ENCODE results near the gene ABCA1. TPM values are rescaled to one million over a fixed set of nuclear protein-coding genes. Genes with fewer than 3 reads are reported as not detected.
A peak's percentile ranks its signal among the peaks of the same experiment; 100 is the strongest.
"Not testable (repeated sequence)": the region's sequence is repeated elsewhere in the genome, so short reads cannot be mapped to it uniquely, and the experiment has no call there.

The ABCA1 gene
- total RNA-seq, 1 experiment from 2014 or later, result 2.3 TPM

- Histone ChIP-seq H3K4me1 (ENCODE audit: insufficient read depth, low read length) (peaks cover 41% of the 10 kb centered on the region), H2AFZ (ENCODE audit: low read length) (no peak overlapping the region), H3K27ac (ENCODE audit: low read length) (peak overlapping the region; percentile 94), H4K20me1 (ENCODE audit: low read length) (no peaks in the 10 kb centered on the region), H3K79me2 (ENCODE audit: low read length) (no peaks in the 10 kb centered on the region), H3K9ac (ENCODE audit: low read length) (peak overlapping the region; percentile 47), H3K9me3 (ENCODE audit: low read length) (no peaks in the 10 kb centered on the region), H3F3A (ENCODE audit: low read length, unreplicated experiment) (peaks cover 4% of the 10 kb centered on the region), H3K9me2 (replicated peaks; ENCODE audit: low read length) (no peaks in the 10 kb centered on the region), H3K27me3 (ENCODE audit: low read length) (no peaks in the 10 kb centered on the region), H3K36me3 (ENCODE audit: low read depth, low read length) (no peaks in the 10 kb centered on the region), H3K4me2 (ENCODE audit: low read length) (peak overlapping the region; percentile 29), H3K4me3 (ENCODE audit: low read length) (no peak overlapping the region)
- intact Hi-C loops (cut with micrococcal nuclease), result loop anchor here (1.0 to 10.0 kb wide), 4 partner anchors 45 to 335 kb away; no protein-coding TSS in a partner anchor
- peak; percentile 65 for DNase-seq
- peak; percentile 74 for ATAC-seq
- ChIA-PET CTCF (no interaction called here), POLR2A (ENCODE audit: unreplicated experiment) (interaction anchor here (0.5 to 0.7 kb wide), 2 partner anchors 88 to 135 kb away, joined by 3 to 4 read pairs; no protein-coding TSS in a partner anchor)
- no peak for TF ChIP-seq CTCF (conservative IDR thresholded peaks at IDR 0.05; ENCODE audit: low read depth, low read length)
- no peak for TF ChIP-seq EZH2 (IDR thresholded peaks at IDR 0.05; ENCODE audit: low read length, unreplicated experiment)
- no peak for TF ChIP-seq EZH2phosphoT487 (IDR thresholded peaks at IDR 0.05; ENCODE audit: borderline replicate concordance, low read length)
- BruUV-seq (replicated peaks), result no TSS peak
Observed at GRCh38 chr9:104856413-104856941, 71.5 kb downstream of the ABCA1 start.

- Histone ChIP-seq H3K27me3 (ENCODE audit: low read length) (no peaks in the 10 kb centered on the region), H3K79me2 (ENCODE audit: low read length) (no peaks in the 10 kb centered on the region), H4K20me1 (ENCODE audit: low read length) (no peaks in the 10 kb centered on the region), H3F3A (ENCODE audit: low read length, unreplicated experiment) (peaks cover 4% of the 10 kb centered on the region), H3K9ac (ENCODE audit: low read length) (peak overlapping the region; percentile 47), H3K4me2 (ENCODE audit: low read length) (peak overlapping the region; percentile 28), H2AFZ (ENCODE audit: low read length) (no peak overlapping the region), H3K9me2 (replicated peaks; ENCODE audit: low read length) (no peaks in the 10 kb centered on the region), H3K4me1 (ENCODE audit: insufficient read depth, low read length) (peaks cover 47% of the 10 kb centered on the region), H3K27ac (ENCODE audit: low read length) (peak overlapping the region; percentile 94), H3K9me3 (ENCODE audit: low read length) (no peaks in the 10 kb centered on the region), H3K36me3 (ENCODE audit: low read depth, low read length) (no peaks in the 10 kb centered on the region), H3K4me3 (ENCODE audit: low read length) (no peak overlapping the region)
- DNase-seq (no peak), ATAC-seq (no peak)
- TF ChIP-seq EZH2phosphoT487 (IDR thresholded peaks at IDR 0.05; ENCODE audit: borderline replicate concordance, low read length) (no peak), CTCF (conservative IDR thresholded peaks at IDR 0.05; ENCODE audit: low read depth, low read length) (no peak), EZH2 (IDR thresholded peaks at IDR 0.05; ENCODE audit: low read length, unreplicated experiment) (no peak)
- no TSS peak for BruUV-seq (replicated peaks)
- intact Hi-C loops (cut with micrococcal nuclease), result loop anchor here (1.0 to 10.0 kb wide), 5 partner anchors 45 to 335 kb away; no protein-coding TSS in a partner anchor
- CTCF ChIA-PET, result no interaction called here
- POLR2A ChIA-PET (ENCODE audit: unreplicated experiment), result interaction anchor here (0.7 kb wide), 1 partner anchor 135 kb away, joined by 3 read pairs; no protein-coding TSS in a partner anchor
Observed at GRCh38 chr9:104855807-104856206, 72.1 kb downstream of the ABCA1 start.

- DNase-seq; H3K79me2 ChIP-seq (ENCODE audit: low read length); ATAC-seq; H4K20me1 ChIP-seq (ENCODE audit: low read length); H3K36me3 ChIP-seq (ENCODE audit: low read depth, low read length); H2AFZ ChIP-seq (ENCODE audit: low read length); H3K9me2 ChIP-seq (replicated peaks; ENCODE audit: low read length); POLR2A ChIA-PET (ENCODE audit: unreplicated experiment); CTCF ChIA-PET; H3F3A ChIP-seq (ENCODE audit: low read length, unreplicated experiment); BruUV-seq (replicated peaks); H3K27me3 ChIP-seq (ENCODE audit: low read length); H3K9me3 ChIP-seq (ENCODE audit: low read length): not testable (repeated sequence)
- Histone ChIP-seq H3K4me1 (ENCODE audit: insufficient read depth, low read length) (peaks cover 53% of the 10 kb centered on the region), H3K4me3 (ENCODE audit: low read length) (peak overlapping the region; percentile 43; the same call in 1 of the 2 replicates), H3K4me2 (ENCODE audit: low read length) (peak overlapping the region; percentile 82), H3K9ac (ENCODE audit: low read length) (peak overlapping the region; percentile 48; the same call in 1 of the 2 replicates), H3K27ac (ENCODE audit: low read length) (peak overlapping the region; percentile 94)
- intact Hi-C loops (cut with micrococcal nuclease), result loop anchor here (2.0 to 10.0 kb wide), 3 partner anchors 74 to 200 kb away; no protein-coding TSS in a partner anchor
Observed at GRCh38 chr9:104855258-104855657, 72.7 kb downstream of the ABCA1 start.

All from PC-3 (cell line).